ENCODE results near the gene MRC1.

GRCh38 chr10:17842641-17843040 lies 33.5 kb downstream of the MRC1 start:
- TF ChIP-seq CTCF (IDR thresholded peaks at IDR 0.05; ENCODE audit: control extremely low read depth in 1 of 3, insufficient read depth in 1 of 3, low read depth in 1 of 3, low read length in 3 of 3) (no peak), ASH2L (IDR thresholded peaks at IDR 0.05; ENCODE audit: low read length) (no peak), POLR2A (IDR thresholded peaks at IDR 0.05; ENCODE audit: control extremely low read depth in 1 of 2, low read depth in 2 of 2, low read length in 2 of 2) (no peak), CHD2 (IDR thresholded peaks at IDR 0.05; ENCODE audit: low read length) (no peak), TEAD4 (IDR thresholded peaks at IDR 0.05; ENCODE audit: low read depth, low read length) (no peak), RAD21 (IDR thresholded peaks at IDR 0.05 in 1 of 2, conservative IDR thresholded peaks at IDR 0.05 in 1 of 2; ENCODE audit: low read depth in 2 of 2, low read length in 2 of 2) (no peak), EP300 (IDR thresholded peaks at IDR 0.05; ENCODE audit: borderline replicate concordance in 1 of 2, low read depth in 2 of 2, low read length in 2 of 2) (no peak), BRCA1 (IDR thresholded peaks at IDR 0.05; ENCODE audit: low read depth, low read length) (no peak), SRF (IDR thresholded peaks at IDR 0.05; ENCODE audit: low read depth, low read length) (no peak), EZH2 (IDR thresholded peaks at IDR 0.05; ENCODE audit: low read depth, low read length, severe bottlenecking) (no peak), TAF7 (optimal IDR thresholded peaks at IDR 0.05; ENCODE audit: borderline replicate concordance, low read depth, low read length) (no peak)
